GM21619 (cell line): ENCODE data around the gene CD2BP2.

Experiments used
- ATAC-seq: cut with Tn5 transposase; IDR thresholded peaks from one replicate; pipeline ENCODE4 v1.9.1; 2021; ENCODE audit not compliant: unreplicated experiment

Gene CD2BP2

GRCh38 chr16:30365200-30365599 lies 10.1 kb upstream of the CD2BP2 start:
- no peak for ATAC-seq

GRCh38 chr16:30361180-30361579 lies 6.1 kb upstream of the CD2BP2 start:
- no peak for ATAC-seq

GRCh38 chr16:30359871-30360170 lies 4.7 kb upstream of the CD2BP2 start:
- ATAC-seq, result no peak

GRCh38 chr16:30358990-30359870 lies 4.1 kb upstream of the CD2BP2 start:
- no peak for ATAC-seq

- no peak for ATAC-seq
Measured at GRCh38 chr16:30358577-30358936, 3.4 kb upstream of the CD2BP2 start.

- ATAC-seq, result no peak
Measured at GRCh38 chr16:30357715-30358576, 2.8 kb upstream of the CD2BP2 start.

GRCh38 chr16:30357085-30357714 lies 2.1 kb upstream of the CD2BP2 start:
- no peak for ATAC-seq

GRCh38 chr16:30356401-30357084 lies 1.4 kb upstream of the CD2BP2 start:
- ATAC-seq, result no peak

GRCh38 chr16:30355954-30356308 lies 823 bp upstream of the CD2BP2 start:
- ATAC-seq, result no peak

- ATAC-seq, result no peak
Measured at GRCh38 chr16:30354423-30355143, 525 bp downstream of the CD2BP2 start.

- ATAC-seq, result no peak
Measured at GRCh38 chr16:30353438-30354129, 1.5 kb downstream of the CD2BP2 start.

- no peak for ATAC-seq
Measured at GRCh38 chr16:30352488-30353401, 2.4 kb downstream of the CD2BP2 start.

GRCh38 chr16:30351586-30352419 lies 3.3 kb downstream of the CD2BP2 start:
- ATAC-seq, result no peak

GRCh38 chr16:30351001-30351441 lies 4.1 kb downstream of the CD2BP2 start:
- no peak for ATAC-seq

- ATAC-seq, result peak; percentile 40
Measured at GRCh38 chr16:30350134-30350871, 4.8 kb downstream of the CD2BP2 start.

GRCh38 chr16:30349675-30350074 lies 5.4 kb downstream of the CD2BP2 start:
- no peak for ATAC-seq

- ATAC-seq, result no peak
Measured at GRCh38 chr16:30348929-30349328, 6.2 kb downstream of the CD2BP2 start.
